ENCODE data around the gene GNAT2.
"Not testable (repeated sequence)": the region's sequence is repeated elsewhere in the genome, so short reads cannot be mapped to it uniquely, and the experiment has no call there.

GNAT2 gene

GRCh38 chr1:109619576-109620400 is at the start of gene GNAT2, which contains the start of gene AMPD2:
Gene GNAT2 (minus strand): TSS chr1:109619616. CDS start chr1:109612870, 6,746 bp downstream.
Gene AMPD2 (plus strand): TSS chr1:109619837. CDS start chr1:109621176, 1,339 bp downstream.
- DNase-seq = peak; percentile 88

GRCh38 chr1:109668123-109668775 is 48.8 kb upstream of the GNAT2 start:
- no peak for DNase-seq

GRCh38 chr1:109667452-109668122 is 48.2 kb upstream of the GNAT2 start, which contains the start of gene GSTM2:
Gene GSTM2 (plus strand): TSS chr1:109668057. CDS start chr1:109668116, 59 bp downstream.
- peak; percentile 97 for DNase-seq

- no peak for DNase-seq
Observed at GRCh38 chr1:109664671-109665070, 45.3 kb upstream of the GNAT2 start.

- DNase-seq = no peak
Observed at GRCh38 chr1:109661391-109661790, 42.0 kb upstream of the GNAT2 start.

GRCh38 chr1:109660691-109661026 is 41.2 kb upstream of the GNAT2 start:
- DNase-seq = not testable (repeated sequence)

GRCh38 chr1:109659997-109660690 is 40.7 kb upstream of the GNAT2 start:
- peak; percentile 76 for DNase-seq

- DNase-seq = no peak
Observed at GRCh38 chr1:109659145-109659544, 39.7 kb upstream of the GNAT2 start.

- no peak for DNase-seq
Observed at GRCh38 chr1:109658533-109659042, 39.2 kb upstream of the GNAT2 start.

- no peak for DNase-seq
Observed at GRCh38 chr1:109657970-109658369, 38.6 kb upstream of the GNAT2 start.

GRCh38 chr1:109657395-109657794 is 38.0 kb upstream of the GNAT2 start:
- DNase-seq = no peak

GRCh38 chr1:109655615-109656519 is 36.5 kb upstream of the GNAT2 start, which contains the start of gene GSTM4:
Gene GSTM4 (plus strand): TSS chr1:109656099. CDS start chr1:109656390, 291 bp downstream.
- DNase-seq = peak; percentile 81

- DNase-seq = no peak
Observed at GRCh38 chr1:109654519-109654918, 35.1 kb upstream of the GNAT2 start.

GRCh38 chr1:109653306-109653705 is 33.9 kb upstream of the GNAT2 start:
- DNase-seq = no peak

GRCh38 chr1:109652402-109652801 is 33.0 kb upstream of the GNAT2 start:
- DNase-seq = no peak

- DNase-seq = no peak
Observed at GRCh38 chr1:109650609-109651008, 31.2 kb upstream of the GNAT2 start.

GRCh38 chr1:109649491-109649914 is 30.1 kb upstream of the GNAT2 start:
- DNase-seq = no peak

- no peak for DNase-seq
Observed at GRCh38 chr1:109644670-109645069, 25.3 kb upstream of the GNAT2 start.

GRCh38 chr1:109643385-109644230 is 24.2 kb upstream of the GNAT2 start:
- peak; percentile 88 for DNase-seq

- no peak for DNase-seq
Observed at GRCh38 chr1:109642626-109643025, 23.2 kb upstream of the GNAT2 start.

All from NCI-H82 (cell line).